ACC112 (cell line): Measurements from ENCODE around the gene DNASE2B.

ENCODE experiments used
- H2AFZ ChIP-seq: fragments of 200-600 bp; sonication (generic); one replicate; pipeline ENCODE4 v1.6.0; 2017; ENCODE audit warnings: antibody characterized with exemption, low read length; ENCODE audit not compliant: unreplicated experiment
- H3K27ac ChIP-seq: fragments of 200-600 bp; sonication (generic); 2 replicates; pipeline ENCODE4 v1.5.1; 2014; ENCODE audit warnings: low read depth, mild to moderate bottlenecking, antibody characterized with exemption, low read length, moderate library complexity
- H3K27me3 ChIP-seq: fragments of 200-600 bp; sonication (generic); 2 replicates; pipeline ENCODE4 v1.6.1; 2014; ENCODE audit warnings: mild to moderate bottlenecking, antibody characterized with exemption, low read length, moderate library complexity, mixed read lengths; ENCODE audit not compliant: insufficient read depth
- H3K36me3 ChIP-seq: fragments of 200-600 bp; sonication (generic); 2 replicates; pipeline ENCODE4 v1.6.1; 2016; ENCODE audit warnings: mild to moderate bottlenecking, antibody characterized with exemption, low read length, moderate library complexity, mixed read lengths; ENCODE audit not compliant: insufficient read depth
- H3K4me1 ChIP-seq: fragments of 200-600 bp; sonication (generic); one replicate; pipeline ENCODE4 v1.6.1; 2016; ENCODE audit warnings: low read length, mixed read lengths; ENCODE audit not compliant: insufficient read depth, unreplicated experiment, control insufficient read depth
- H3K4me3 ChIP-seq: fragments of 200-600 bp; sonication (generic); 2 replicates; pipeline ENCODE4 v1.5.1; 2014; ENCODE audit warnings: mild to moderate bottlenecking, low read depth, low read length
- H3K79me2 ChIP-seq: fragments of 200-600 bp; sonication (generic); one replicate; pipeline ENCODE4 v1.6.0; 2016; ENCODE audit warnings: low read length; ENCODE audit not compliant: control insufficient read depth, unreplicated experiment, insufficient read depth

DNASE2B gene

GRCh38 chr1:84415396-84415795 lies 17.1 kb downstream of the DNASE2B start:
- Histone ChIP-seq H3K27ac (no peak overlapping the region; the same call in 1 of the 2 replicates), H3K36me3 (no peaks in the 10 kb centered on the region), H2AFZ (peak overlapping the region; percentile 57), H3K4me1 (peaks cover 14% of the 10 kb centered on the region), H3K4me3 (no peak overlapping the region), H3K79me2 (no peaks in the 10 kb centered on the region), H3K27me3 (no peaks in the 10 kb centered on the region)

GRCh38 chr1:84422909-84423308 lies 24.6 kb downstream of the DNASE2B start:
- Histone ChIP-seq H3K27ac (no peak overlapping the region), H2AFZ (no peak overlapping the region), H3K4me1 (peaks cover 3% of the 10 kb centered on the region), H3K36me3 (no peaks in the 10 kb centered on the region), H3K4me3 (no peak overlapping the region), H3K79me2 (no peaks in the 10 kb centered on the region), H3K27me3 (no peaks in the 10 kb centered on the region)

GRCh38 chr1:84424513-84425149 lies 26.3 kb downstream of the DNASE2B start:
- peaks cover 3% of the 10 kb centered on the region for H3K4me1 ChIP-seq
- no peaks in the 10 kb centered on the region for H3K79me2 ChIP-seq
- no peaks in the 10 kb centered on the region for H3K27me3 ChIP-seq
- H3K27ac ChIP-seq = no peak overlapping the region
- H3K36me3 ChIP-seq = no peaks in the 10 kb centered on the region
- no peak overlapping the region for H3K4me3 ChIP-seq
- H2AFZ ChIP-seq = no peak overlapping the region

GRCh38 chr1:84425150-84425896 lies 27.0 kb downstream of the DNASE2B start:
- Histone ChIP-seq H2AFZ (no peak overlapping the region), H3K27ac (no peak overlapping the region), H3K4me3 (no peak overlapping the region), H3K27me3 (no peaks in the 10 kb centered on the region), H3K79me2 (no peaks in the 10 kb centered on the region), H3K36me3 (no peaks in the 10 kb centered on the region), H3K4me1 (peaks cover 3% of the 10 kb centered on the region)

- Histone ChIP-seq H3K27me3 (no peaks in the 10 kb centered on the region), H2AFZ (no peak overlapping the region), H3K4me3 (no peak overlapping the region), H3K79me2 (no peaks in the 10 kb centered on the region), H3K27ac (no peak overlapping the region), H3K36me3 (no peaks in the 10 kb centered on the region), H3K4me1 (peaks cover 3% of the 10 kb centered on the region)
Measured at GRCh38 chr1:84426376-84426775, 28.1 kb downstream of the DNASE2B start.

GRCh38 chr1:84427250-84428188 lies 29.2 kb downstream of the DNASE2B start:
- H3K27me3 ChIP-seq = no peaks in the 10 kb centered on the region
- no peaks in the 10 kb centered on the region for H3K79me2 ChIP-seq
- no peak overlapping the region for H3K4me3 ChIP-seq
- no peak overlapping the region for H2AFZ ChIP-seq
- H3K27ac ChIP-seq = no peak overlapping the region
- H3K4me1 ChIP-seq = peaks cover 3% of the 10 kb centered on the region
- H3K36me3 ChIP-seq = no peaks in the 10 kb centered on the region

- no peak overlapping the region for H3K27ac ChIP-seq
- no peaks in the 10 kb centered on the region for H3K79me2 ChIP-seq
- no peak overlapping the region for H2AFZ ChIP-seq
- H3K27me3 ChIP-seq = no peaks in the 10 kb centered on the region
- no peaks in the 10 kb centered on the region for H3K36me3 ChIP-seq
- H3K4me3 ChIP-seq = no peak overlapping the region
- H3K4me1 ChIP-seq = peaks cover 5% of the 10 kb centered on the region
Measured at GRCh38 chr1:84428235-84428634, 30.0 kb downstream of the DNASE2B start.

- no peak overlapping the region for H2AFZ ChIP-seq
- no peaks in the 10 kb centered on the region for H3K36me3 ChIP-seq
- no peak overlapping the region for H3K4me3 ChIP-seq
- H3K79me2 ChIP-seq = no peaks in the 10 kb centered on the region
- no peak overlapping the region for H3K27ac ChIP-seq
- peaks cover 12% of the 10 kb centered on the region for H3K4me1 ChIP-seq
- H3K27me3 ChIP-seq = no peaks in the 10 kb centered on the region
Measured at GRCh38 chr1:84429231-84429630, 30.9 kb downstream of the DNASE2B start.

GRCh38 chr1:84430546-84430945 lies 32.3 kb downstream of the DNASE2B start:
- Histone ChIP-seq H3K27me3 (no peaks in the 10 kb centered on the region), H3K4me3 (no peak overlapping the region), H2AFZ (no peak overlapping the region), H3K36me3 (no peaks in the 10 kb centered on the region), H3K27ac (no peak overlapping the region), H3K4me1 (peaks cover 24% of the 10 kb centered on the region), H3K79me2 (no peaks in the 10 kb centered on the region)

GRCh38 chr1:84433258-84434080 lies 35.2 kb downstream of the DNASE2B start:
- peak overlapping the region; percentile 57 for H3K27ac ChIP-seq
- peak overlapping the region; percentile 76 for H3K4me3 ChIP-seq
- no peaks in the 10 kb centered on the region for H3K79me2 ChIP-seq
- H3K27me3 ChIP-seq = no peaks in the 10 kb centered on the region
- H3K36me3 ChIP-seq = no peaks in the 10 kb centered on the region
- H3K4me1 ChIP-seq = peaks cover 24% of the 10 kb centered on the region
- H2AFZ ChIP-seq = peak overlapping the region; percentile 98
